ENCODE data around the gene OSBPL10.
"Not testable (repeated sequence)": the region's sequence is repeated elsewhere in the genome, so short reads cannot be mapped to it uniquely, and the experiment has no call there.

The OSBPL10 gene

GRCh38 chr3:31885235-31885634, 95.8 kb downstream of the OSBPL10 start:
- DNase-seq = no peak

- no peak for DNase-seq
Measured at GRCh38 chr3:31884251-31884650, 96.8 kb downstream of the OSBPL10 start.

GRCh38 chr3:31882895-31883294, 98.2 kb downstream of the OSBPL10 start:
- no peak for DNase-seq

GRCh38 chr3:31882431-31882830, 98.6 kb downstream of the OSBPL10 start:
- DNase-seq = no peak

GRCh38 chr3:31880482-31881078, 100.5 kb downstream of the OSBPL10 start:
- no peak for DNase-seq

GRCh38 chr3:31880020-31880419, 101.0 kb downstream of the OSBPL10 start:
- DNase-seq = no peak

- DNase-seq = no peak
Measured at GRCh38 chr3:31879365-31879764, 101.7 kb downstream of the OSBPL10 start.

- DNase-seq = no peak
Measured at GRCh38 chr3:31878231-31878838, 102.7 kb downstream of the OSBPL10 start.

GRCh38 chr3:31876331-31876730, 104.7 kb downstream of the OSBPL10 start:
- DNase-seq = no peak

- no peak for DNase-seq
Measured at GRCh38 chr3:31875437-31875836, 105.6 kb downstream of the OSBPL10 start.

GRCh38 chr3:31873254-31873820, 107.7 kb downstream of the OSBPL10 start:
- no peak for DNase-seq

- no peak for DNase-seq
Measured at GRCh38 chr3:31871939-31872507, 109.0 kb downstream of the OSBPL10 start.

- DNase-seq = not testable (repeated sequence)
Measured at GRCh38 chr3:31870111-31870510, 111.0 kb downstream of the OSBPL10 start.

- no peak for DNase-seq
Measured at GRCh38 chr3:31868236-31868635, 112.8 kb downstream of the OSBPL10 start.

- DNase-seq = no peak
Measured at GRCh38 chr3:31862666-31863279, 118.3 kb downstream of the OSBPL10 start.

GRCh38 chr3:31861826-31862225, 119.2 kb downstream of the OSBPL10 start:
- DNase-seq = no peak

GRCh38 chr3:31860642-31861041, 120.4 kb downstream of the OSBPL10 start:
- not testable (repeated sequence) for DNase-seq

GRCh38 chr3:31859245-31859644, 121.8 kb downstream of the OSBPL10 start:
- no peak for DNase-seq

- DNase-seq = no peak
Measured at GRCh38 chr3:31858439-31858838, 122.6 kb downstream of the OSBPL10 start.

- no peak for DNase-seq
Measured at GRCh38 chr3:31853580-31853979, 127.5 kb downstream of the OSBPL10 start.

- DNase-seq = no peak
Measured at GRCh38 chr3:31851278-31851677, 129.8 kb downstream of the OSBPL10 start.

- no peak for DNase-seq
Measured at GRCh38 chr3:31848911-31849310, 132.2 kb downstream of the OSBPL10 start.

GRCh38 chr3:31848163-31848818, 132.8 kb downstream of the OSBPL10 start:
- no peak for DNase-seq

Data from CD4-positive, alpha-beta T cell treated with Interleukin-15 for 1 hour (primary cell).